HCT116 (cell line): ENCODE results near the gene LFNG. TPM values are rescaled to one million over a fixed set of nuclear protein-coding genes. Genes with fewer than 3 reads are reported as not detected.

ENCODE experiments used
- ATAC-seq: fragments of 200-7000 bp; cut with Tn5 transposase; 2 replicates; pipeline ENCODE4 v1.9.1; 2020; ENCODE audit warnings: mild to moderate bottlenecking, moderate library complexity
- BruUV-seq: library from RNA; stranded (reverse); fragments of 400-500 nt; replicated peaks from 2 replicates; lab custom pipeline; 2021; lab: Mats Ljungman, UMichigan
- CTCF ChIA-PET: fragments of 300-600 bp; sonication (Branson Sonifier 250); formaldehyde crosslinking; loops from one replicate; lab custom pipeline; 2021; ENCODE audit warnings: antibody characterized with exemption; lab: Charles Lee
- POLR2A ChIA-PET: fragments of 300-600, 350-600 bp; sonication (Branson Sonifier 250); formaldehyde crosslinking; loops from one replicate; lab custom pipeline; 2021; ENCODE audit warnings: antibody characterized with exemption; lab: Charles Lee
- RAD21 ChIA-PET, 2 experiments: fragments of 300-600 bp; sonication (Branson Sonifier 250); formaldehyde crosslinking; loops; one replicate each; lab custom pipeline; 2023; ENCODE audit warnings: low total read pairs in 2 of 2; ENCODE audit not compliant: uncharacterized antibody in 2 of 2, unreplicated experiment in 2 of 2, low non-redundant PET in 1 of 2; lab: Charles Lee
- DNase-seq: peaks from one replicate; pipeline ENCODE4 v3.0.0-alpha.2; 2010; ENCODE audit warnings: low read depth, low spot score
- H2AFZ ChIP-seq: fragments of 200-600 bp; shearing (Covaris generic), sonication (generic); 2 replicates; pipeline ENCODE4 v1.6.1; 2017; ENCODE audit warnings: low read depth, mixed run types, mixed read lengths, antibody characterized with exemption, low read length; ENCODE audit not compliant: poor library complexity, severe bottlenecking
- H3K27ac ChIP-seq: 2 replicates; pipeline ENCODE4 v1.5.1; 2012; ENCODE audit warnings: low read depth, low read length
- H3K27me3 ChIP-seq: fragments of 200-600 bp; sonication (generic); 2 replicates; pipeline ENCODE4 v1.6.1; 2016; ENCODE audit warnings: mixed run types, low read length, mixed read lengths; ENCODE audit not compliant: insufficient read depth
- H3K36me3 ChIP-seq, 2 experiments: fragments of 200-500 bp in 1 of 2; fragments of 200-600 bp in 1 of 2; sonication (Bioruptor generic) in 1 of 2; sonication (generic) in 1 of 2; 2 replicates each; pipeline versions ENCODE4 v1.5.1 to v1.6.1; 2014 to 2016; ENCODE audit warnings: low read length in 2 of 2, inconsistent platforms in 1 of 2, mixed read lengths in 1 of 2, mixed run types in 1 of 2; ENCODE audit not compliant: insufficient read depth in 2 of 2, control insufficient read depth in 1 of 2
- H3K4me1 ChIP-seq, 2 experiments: fragments of 200-600 bp in 1 of 2; sonication (generic) in 1 of 2; 2 replicates each; pipeline versions ENCODE4 v1.5.1 to v1.6.1; 2012 to 2017; ENCODE audit warnings: low read length in 2 of 2, inconsistent platforms in 1 of 2, mild to moderate bottlenecking in 1 of 2, mixed read lengths in 1 of 2, mixed run types in 1 of 2, moderate library complexity in 1 of 2; ENCODE audit not compliant: insufficient read depth in 2 of 2, control insufficient read depth in 1 of 2
- H3K4me2 ChIP-seq: fragments of 200-600 bp; sonication (generic); 2 replicates; pipeline ENCODE4 v1.6.1; 2017; ENCODE audit warnings: mixed run types, low read length, mixed read lengths
- H3K4me3 ChIP-seq, 2 experiments: fragments of 200-600 bp in 1 of 2; sonication (generic) in 1 of 2; replicated peaks in 1 of 2; 2 replicates each; pipeline ENCODE4 v1.5.1; 2011 to 2016; ENCODE audit warnings: low read length in 2 of 2, control low read depth in 1 of 2, low read depth in 1 of 2, mild to moderate bottlenecking in 1 of 2, mixed read lengths in 1 of 2, mixed run types in 1 of 2
- H3K79me2 ChIP-seq: fragments of 200-600 bp; sonication (generic); 2 replicates; pipeline ENCODE4 v1.6.1; 2017; ENCODE audit warnings: mild to moderate bottlenecking, mixed run types, low read length, moderate library complexity, mixed read lengths; ENCODE audit not compliant: insufficient read depth
- H3K9ac ChIP-seq: fragments of 200-600 bp; sonication (generic); 2 replicates; pipeline ENCODE4 v1.6.1; 2016; ENCODE audit warnings: low read length, mixed read lengths
- H3K9me2 ChIP-seq: fragments of 200-600 bp; sonication (generic), shearing (Covaris generic); 2 replicates; pipeline ENCODE4 v1.6.1; 2017; ENCODE audit warnings: mixed run types, mild to moderate bottlenecking, moderate library complexity; ENCODE audit not compliant: insufficient read depth
- H3K9me3 ChIP-seq, 2 experiments: fragments of 200-500 bp in 1 of 2; fragments of 200-600 bp in 1 of 2; sonication (Bioruptor generic) in 1 of 2; sonication (generic) in 1 of 2; 2 replicates each; pipeline ENCODE4 v1.6.1; 2014 to 2017; ENCODE audit warnings: low read length in 2 of 2, mixed read lengths in 2 of 2, inconsistent platforms in 1 of 2, low read depth in 1 of 2, mild to moderate bottlenecking in 1 of 2, mixed run types in 1 of 2, moderate library complexity in 1 of 2; ENCODE audit not compliant: control insufficient read depth in 1 of 2, insufficient read depth in 1 of 2
- H4K20me1 ChIP-seq: fragments of 200-600 bp; sonication (generic), shearing (Covaris generic); 2 replicates; pipeline ENCODE4 v1.6.1; 2017; ENCODE audit warnings: mixed run types, mild to moderate bottlenecking, moderate library complexity; ENCODE audit not compliant: insufficient read depth
- CTCF ChIP-seq, 3 experiments: fragments of 200-600 bp in 1 of 3; sonication (generic) in 1 of 3; IDR thresholded peaks in 2 of 3; conservative IDR thresholded peaks in 1 of 3; 2 replicates each; pipeline ENCODE4 v1.5.1; 2012 to 2017; ENCODE audit warnings: low read depth in 2 of 3, low read length in 2 of 3, antibody characterized with exemption in 1 of 3, borderline replicate concordance in 1 of 3, control low read depth in 1 of 3, mild to moderate bottlenecking in 1 of 3, mixed read lengths in 1 of 3, mixed run types in 1 of 3, moderate library complexity in 1 of 3; ENCODE audit not compliant: insufficient read depth in 1 of 3
- EGR1 ChIP-seq: IDR thresholded peaks from 2 replicates; pipeline ENCODE4 v1.6.1; 2012; ENCODE audit warnings: low read depth
- EZH2 ChIP-seq: fragments of 200-600 bp; sonication (generic); IDR thresholded peaks from 2 replicates; pipeline ENCODE4 v1.6.1; 2017; ENCODE audit warnings: antibody characterized with exemption, mixed run types
- EZH2phosphoT487 ChIP-seq: fragments of 200-600 bp; IDR thresholded peaks from 2 replicates; pipeline ENCODE4 v1.6.1; 2018; ENCODE audit warnings: antibody characterized with exemption, borderline replicate concordance
- FOSL1 ChIP-seq: IDR thresholded peaks from 2 replicates; pipeline ENCODE4 v1.6.1; 2012; ENCODE audit warnings: low read depth
- MAX ChIP-seq: IDR thresholded peaks from 2 replicates; pipeline ENCODE4 v1.6.1; 2012
- POLR2A ChIP-seq: IDR thresholded peaks from 2 replicates; pipeline ENCODE4 v1.7.0; 2011; ENCODE audit warnings: borderline replicate concordance; ENCODE audit not compliant: insufficient read depth, insufficient read length; ENCODE audit errors: extremely low read depth
- POLR2AphosphoS5 ChIP-seq: IDR thresholded peaks from 2 replicates; pipeline ENCODE4 v1.6.1; 2011; ENCODE audit warnings: mild to moderate bottlenecking, low read depth, low read length, moderate library complexity
- RAD21 ChIP-seq: IDR thresholded peaks from 2 replicates; pipeline ENCODE4 v1.6.1; 2012; ENCODE audit warnings: low read depth, mild to moderate bottlenecking
- SP1 ChIP-seq: IDR thresholded peaks from 2 replicates; pipeline ENCODE4 v1.6.1; 2012; ENCODE audit warnings: low read depth
- YY1 ChIP-seq: IDR thresholded peaks from 2 replicates; pipeline ENCODE4 v1.6.1; 2011; ENCODE audit warnings: low read length, low read depth, moderate library complexity, mild to moderate bottlenecking; ENCODE audit not compliant: insufficient replicate concordance; ENCODE audit errors: extremely low read depth
- ZFX ChIP-seq: fragments of 450-650 bp; IDR thresholded peaks from 2 replicates; pipeline ENCODE4 v1.6.1; 2017
- intact Hi-C: fragments of 100-400 bp; cut with micrococcal nuclease; formaldehyde crosslinking; loops from 2 replicates; pipeline ENCODE4 v1.10.0; 2022
- total RNA-seq: library from RNA; stranded (reverse); gene quantifications from one replicate; pipeline ENCODE4 v1.2.1, GENCODE V29; 2021; ENCODE audit not compliant: unreplicated experiment

LFNG gene
- total RNA-seq, 1 experiment from 2014 or later, result 14.3 TPM

GRCh38 chr7:2510909-2511768 lies 8.4 kb upstream of the LFNG start:
- Histone ChIP-seq H3K79me2 (no peaks in the 10 kb centered on the region), H3K27ac (no peak overlapping the region), H3K36me3 (no peaks in the 10 kb centered on the region), H3K9me2 (no peaks in the 10 kb centered on the region), H3K4me3 (no peak overlapping the region), H3K4me2 (no peak overlapping the region), H3K9me3 (no peaks in the 10 kb centered on the region), H2AFZ (no peak overlapping the region), H3K9ac (no peak overlapping the region), H3K27me3 (no peaks in the 10 kb centered on the region), H4K20me1 (no peaks in the 10 kb centered on the region), H3K4me1 (no peaks in the 10 kb centered on the region)
- ATAC-seq (no peak), DNase-seq (no peak)
- ChIA-PET CTCF (no interaction called here), RAD21 (no interaction called here), POLR2A (no interaction called here)
- intact Hi-C loops, result no loop called here
- TF ChIP-seq EZH2phosphoT487 (no peak), SP1 (no peak)
- no TSS peak for BruUV-seq

GRCh38 chr7:2511769-2512168 lies 7.8 kb upstream of the LFNG start:
- intact Hi-C loops, result no loop called here
- H3K27me3 ChIP-seq, result no peaks in the 10 kb centered on the region
- H2AFZ ChIP-seq, result no peak overlapping the region
- ChIA-PET POLR2A (no interaction called here), RAD21 (no interaction called here), CTCF (no interaction called here)
- H3K36me3 ChIP-seq, result no peaks in the 10 kb centered on the region
- no peak for DNase-seq
- H3K9ac ChIP-seq, result no peak overlapping the region
- no peaks in the 10 kb centered on the region for H3K9me3 ChIP-seq
- no peaks in the 10 kb centered on the region for H3K9me2 ChIP-seq
- no peak overlapping the region for H3K4me3 ChIP-seq
- H3K79me2 ChIP-seq, result no peaks in the 10 kb centered on the region
- no TSS peak for BruUV-seq
- no peak overlapping the region for H3K27ac ChIP-seq
- ATAC-seq, result no peak
- H4K20me1 ChIP-seq, result no peaks in the 10 kb centered on the region
- H3K4me1 ChIP-seq, result peaks cover 0 to under 1% of the 10 kb centered on the region in 2 experiments; a peak in 1 of 4 replicates
- TF ChIP-seq FOSL1 (no peak), MAX (no peak), YY1 (no peak), POLR2AphosphoS5 (no peak), ZFX (no peak), CTCF (IDR thresholded peaks at IDR 0.05 in 2 of 3, conservative IDR thresholded peaks at IDR 0.05 in 1 of 3; ENCODE audit: borderline replicate concordance in 1 of 3, insufficient read depth in 1 of 3, low read depth in 2 of 3, low read length in 2 of 3) (no peak), EZH2 (no peak), RAD21 (no peak), POLR2A (no peak), EGR1 (no peak)
- no peak overlapping the region for H3K4me2 ChIP-seq
